HUES6 (cell line): ENCODE results near the gene MRPL18.
A peak's percentile ranks its signal among the peaks of the same experiment; 100 is the strongest.
"Not testable (repeated sequence)": the region's sequence is repeated elsewhere in the genome, so short reads cannot be mapped to it uniquely, and the experiment has no call there.

Experiments used
- H3K27ac ChIP-seq: 2 replicates; pipeline ENCODE4 v1.7.0; 2013; ENCODE audit warnings: low read depth, mild to moderate bottlenecking, low read length, inconsistent platforms
- H3K27me3 ChIP-seq: 2 replicates; pipeline ENCODE4 v1.6.1; 2013; ENCODE audit warnings: low read length; ENCODE audit not compliant: control insufficient read depth, insufficient read depth
- H3K36me3 ChIP-seq: 2 replicates; pipeline ENCODE4 v1.6.1; 2013; ENCODE audit warnings: low read length; ENCODE audit not compliant: control insufficient read depth, insufficient read depth
- H3K4me1 ChIP-seq: 2 replicates; pipeline ENCODE4 v1.6.1; 2013; ENCODE audit warnings: low read length; ENCODE audit not compliant: control insufficient read depth, insufficient read depth
- H3K4me3 ChIP-seq: 2 replicates; pipeline ENCODE4 v1.5.1; 2013; ENCODE audit warnings: low read depth, low read length
- H3K9ac ChIP-seq: one replicate; pipeline ENCODE4 v1.6.1; 2013; ENCODE audit warnings: mild to moderate bottlenecking, low read length
- H3K9me3 ChIP-seq: 2 replicates; pipeline ENCODE4 v1.6.1; 2013; ENCODE audit warnings: low read depth, low read length; ENCODE audit not compliant: control insufficient read depth, insufficient read depth

Gene MRPL18

GRCh38 chr6:159777240-159777904, 12.9 kb upstream of the MRPL18 start:
- no peak overlapping the region for H3K9ac ChIP-seq
- peaks cover 100% of the 10 kb centered on the region for H3K36me3 ChIP-seq
- no peak overlapping the region for H3K27ac ChIP-seq
- no peaks in the 10 kb centered on the region for H3K9me3 ChIP-seq
- no peaks in the 10 kb centered on the region for H3K27me3 ChIP-seq
- H3K4me1 ChIP-seq = no peaks in the 10 kb centered on the region
- H3K4me3 ChIP-seq = no peak overlapping the region

DNA sequence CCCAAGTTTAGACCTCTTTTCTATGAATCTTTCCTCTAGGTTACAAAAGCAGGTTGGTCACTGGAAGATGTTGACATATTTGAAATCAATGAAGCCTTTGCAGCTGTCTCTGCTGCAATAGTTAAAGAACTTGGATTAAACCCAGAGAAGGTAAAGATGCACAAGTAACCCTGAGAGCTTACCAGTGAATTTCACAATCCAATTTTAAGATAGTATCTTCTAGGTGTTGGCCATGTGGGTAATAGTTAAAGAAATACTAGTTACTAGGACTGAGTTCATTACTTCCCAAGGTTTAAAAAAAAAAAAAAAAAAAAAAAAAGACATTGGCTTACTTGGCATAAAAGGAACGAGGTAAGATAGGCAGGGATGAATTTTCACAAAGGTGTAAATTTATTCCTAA, 12.1 kb upstream of the MRPL18 start:
- no peak overlapping the region for H3K27ac ChIP-seq
- H3K4me3 ChIP-seq = no peak overlapping the region
- H3K9me3 ChIP-seq = no peaks in the 10 kb centered on the region
- H3K9ac ChIP-seq = no peak overlapping the region
- H3K36me3 ChIP-seq = peaks cover 100% of the 10 kb centered on the region
- no peaks in the 10 kb centered on the region for H3K27me3 ChIP-seq
- H3K4me1 ChIP-seq = no peaks in the 10 kb centered on the region

DNA sequence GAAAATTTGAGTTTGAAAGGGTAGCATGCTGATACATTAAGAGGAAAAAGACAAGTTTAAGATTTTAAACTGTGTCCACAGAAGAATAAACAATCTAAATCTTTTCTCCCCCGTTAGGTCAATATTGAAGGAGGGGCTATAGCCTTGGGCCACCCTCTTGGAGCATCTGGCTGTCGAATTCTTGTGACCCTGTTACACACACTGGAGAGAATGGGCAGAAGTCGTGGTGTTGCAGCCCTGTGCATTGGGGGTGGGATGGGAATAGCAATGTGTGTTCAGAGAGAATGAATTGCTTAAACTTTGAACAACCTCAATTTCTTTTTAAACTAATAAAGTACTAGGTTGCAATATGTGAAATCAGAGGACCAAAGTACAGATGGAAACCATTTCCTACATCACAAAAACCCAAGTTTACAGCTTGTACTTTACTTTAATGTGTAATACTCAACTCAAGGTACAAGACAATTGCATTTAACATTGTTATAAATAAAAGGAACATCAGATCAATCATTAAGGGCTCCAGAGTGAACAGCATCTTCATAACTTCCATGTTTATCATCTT, 11.6 kb upstream of the MRPL18 start:
- Histone ChIP-seq H3K4me3 (no peak overlapping the region), H3K36me3 (peaks cover 100% of the 10 kb centered on the region), H3K9me3 (no peaks in the 10 kb centered on the region), H3K9ac (no peak overlapping the region), H3K4me1 (no peaks in the 10 kb centered on the region), H3K27me3 (no peaks in the 10 kb centered on the region), H3K27ac (no peak overlapping the region)

- Histone ChIP-seq H3K4me3 (peak overlapping the region; percentile 94), H3K9ac (peak overlapping the region; percentile 90), H3K27ac (peak overlapping the region; percentile 69; the same call in 1 of the 2 replicates), H3K4me1 (peaks cover 24% of the 10 kb centered on the region), H3K27me3 (no peaks in the 10 kb centered on the region), H3K36me3 (peaks cover 67% of the 10 kb centered on the region), H3K9me3 (no peaks in the 10 kb centered on the region)
These were observed 2.0 kb upstream of the MRPL18 start for GRCh38 chr6:159788276-159788675.

- Histone ChIP-seq H3K9ac (peak overlapping the region; percentile 90), H3K27ac (peak overlapping the region; percentile 69; the same call in 1 of the 2 replicates), H3K4me3 (peak overlapping the region; percentile 94), H3K27me3 (no peaks in the 10 kb centered on the region), H3K9me3 (no peaks in the 10 kb centered on the region), H3K36me3 (peaks cover 64% of the 10 kb centered on the region), H3K4me1 (peaks cover 24% of the 10 kb centered on the region)
These were observed 1.4 kb upstream of the MRPL18 start for GRCh38 chr6:159788753-159789376.

GRCh38 chr6:159789377-159790148, 704 bp upstream of the MRPL18 start, which contains the start of gene TCP1:
TSS of gene TCP1 (minus strand) at chr6:159789602. CDS start at chr6:159789468, 134 bp downstream.
- no peaks in the 10 kb centered on the region for H3K9me3 ChIP-seq
- peak within 1 kb of the TSS; percentile 91 for H3K9ac ChIP-seq
- peaks cover 24% of the 10 kb centered on the region for H3K4me1 ChIP-seq
- peak within 1 kb of the TSS; percentile 69 for H3K27ac ChIP-seq
- no peaks in the 10 kb centered on the region for H3K27me3 ChIP-seq
- H3K36me3 ChIP-seq = peaks cover 64% of the 10 kb centered on the region
- H3K4me3 ChIP-seq = peak within 1 kb of the TSS; percentile 94

GRCh38 chr6:159790956-159791598, 810 bp downstream of the MRPL18 start:
- peak overlapping the region; percentile 94 for H3K4me3 ChIP-seq
- peaks cover 58% of the 10 kb centered on the region for H3K36me3 ChIP-seq

DNA sequence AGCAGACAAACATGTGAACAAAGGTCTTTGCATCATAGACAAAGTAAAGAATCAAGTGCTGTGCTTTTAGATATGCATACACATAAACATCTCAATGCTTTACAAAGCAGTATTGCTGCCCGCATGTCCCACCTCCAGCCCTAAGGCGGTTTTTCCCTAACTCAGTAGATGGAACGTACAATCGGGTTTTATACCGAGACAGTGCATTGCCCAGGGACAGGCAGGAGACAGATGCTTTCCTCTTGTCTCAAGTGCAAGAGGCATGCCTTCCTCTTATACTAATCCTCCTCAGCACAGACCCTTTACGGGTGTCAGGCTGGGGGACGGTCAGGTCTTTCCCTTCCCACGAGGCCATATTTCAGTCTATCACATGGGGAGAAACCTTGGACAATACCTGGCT, 4.7 kb downstream of the MRPL18 start:
- H3K4me1 ChIP-seq = peaks cover 14% of the 10 kb centered on the region
- H3K27me3 ChIP-seq, H3K27ac ChIP-seq, H3K4me3 ChIP-seq, H3K9me3 ChIP-seq: not testable (repeated sequence)
- peaks cover 68% of the 10 kb centered on the region for H3K36me3 ChIP-seq
- peak overlapping the region; percentile 58 for H3K9ac ChIP-seq

More at GRCh38 chr6:159790956-159791598, 810 bp downstream of the MRPL18 start:
- peak overlapping the region; percentile 91 for H3K9ac ChIP-seq
- peak overlapping the region; percentile 43; the same call in 1 of the 2 replicates for H3K27ac ChIP-seq
- no peaks in the 10 kb centered on the region for H3K9me3 ChIP-seq
- peaks cover 24% of the 10 kb centered on the region for H3K4me1 ChIP-seq
- H3K27me3 ChIP-seq = no peaks in the 10 kb centered on the region

DNA sequence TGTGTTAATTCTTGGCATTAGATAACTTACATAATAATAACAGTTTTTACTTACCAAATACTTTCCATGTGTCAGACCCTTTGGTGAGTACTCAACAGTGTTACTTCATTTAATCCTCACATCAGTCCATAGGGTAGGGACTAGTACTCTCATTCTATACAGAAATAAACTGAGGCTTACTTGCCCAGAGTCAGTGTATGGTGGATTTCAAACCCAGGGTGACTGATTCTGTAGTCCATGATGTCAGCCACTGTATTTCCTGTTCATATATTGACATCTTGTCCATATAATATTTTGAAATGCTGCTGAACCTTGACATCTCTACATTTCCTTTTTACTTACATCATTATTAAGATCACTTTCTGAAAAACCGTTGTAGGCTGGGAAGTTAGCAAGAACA, 7.3 kb downstream of the MRPL18 start:
- H3K27ac ChIP-seq = no peak overlapping the region
- no peaks in the 10 kb centered on the region for H3K27me3 ChIP-seq
- H3K36me3 ChIP-seq = peaks cover 59% of the 10 kb centered on the region
- H3K9ac ChIP-seq = no peak overlapping the region
- H3K9me3 ChIP-seq = no peaks in the 10 kb centered on the region
- no peak overlapping the region for H3K4me3 ChIP-seq
- peaks cover 1% of the 10 kb centered on the region; the same call in 1 of the 2 replicates for H3K4me1 ChIP-seq

DNA sequence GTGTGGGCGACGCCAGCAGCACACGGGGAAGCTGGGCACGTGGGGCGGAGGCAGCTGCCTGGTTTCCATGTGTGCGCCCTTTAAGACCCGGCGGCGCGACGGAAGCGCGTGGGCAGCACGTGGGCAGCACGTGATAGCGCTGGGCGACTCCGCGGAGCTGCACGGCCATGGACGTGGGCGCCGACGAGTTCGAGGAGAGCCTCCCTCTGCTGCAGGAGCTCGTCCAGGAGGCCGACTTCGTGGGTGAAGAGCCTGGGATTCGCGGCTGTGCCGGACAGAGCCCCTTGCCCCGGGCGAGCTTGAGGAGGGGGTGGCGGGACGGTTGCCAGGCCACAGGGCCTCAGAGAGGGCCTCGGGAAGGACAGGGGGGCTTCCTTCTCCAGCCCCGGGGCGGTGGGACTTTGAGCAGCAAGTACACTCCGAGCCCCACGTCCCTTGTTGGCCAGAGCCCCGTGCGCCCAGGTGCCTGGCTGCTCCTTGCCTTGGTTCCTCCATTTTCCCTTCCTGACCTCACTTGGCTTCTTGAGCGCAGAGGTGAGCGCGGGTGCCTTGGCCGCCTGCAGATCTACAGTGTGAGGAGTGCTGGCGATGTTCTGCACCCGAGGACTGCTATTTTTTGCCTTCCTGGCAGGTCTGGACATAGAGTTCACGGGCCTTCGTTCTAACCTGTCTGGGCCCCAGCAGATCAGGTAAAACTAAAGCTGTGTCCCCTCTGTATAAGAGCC, 10.0 kb downstream of the MRPL18 start, which contains the start of gene PNLDC1:
TSS of gene PNLDC1 (plus strand) at position 136 of the 725 bp plus-strand sequence. CDS start at position 168, 32 bp downstream.
- Histone ChIP-seq H3K9ac (no peak within 1 kb of the TSS), H3K4me3 (no peak within 1 kb of the TSS), H3K27ac (no peak within 1 kb of the TSS), H3K27me3 (no peaks in the 10 kb centered on the region), H3K9me3 (no peaks in the 10 kb centered on the region), H3K36me3 (peaks cover 40% of the 10 kb centered on the region), H3K4me1 (no peaks in the 10 kb centered on the region)
